Fibroblast of peridontal ligament (primary cell): ENCODE results near the gene HLA-A.

Source experiments
- DNase-seq: peaks from one replicate; pipeline ENCODE4 v3.0.0-alpha.2; 2010; ENCODE audit errors: extremely low read depth

HLA-A gene

DNA sequence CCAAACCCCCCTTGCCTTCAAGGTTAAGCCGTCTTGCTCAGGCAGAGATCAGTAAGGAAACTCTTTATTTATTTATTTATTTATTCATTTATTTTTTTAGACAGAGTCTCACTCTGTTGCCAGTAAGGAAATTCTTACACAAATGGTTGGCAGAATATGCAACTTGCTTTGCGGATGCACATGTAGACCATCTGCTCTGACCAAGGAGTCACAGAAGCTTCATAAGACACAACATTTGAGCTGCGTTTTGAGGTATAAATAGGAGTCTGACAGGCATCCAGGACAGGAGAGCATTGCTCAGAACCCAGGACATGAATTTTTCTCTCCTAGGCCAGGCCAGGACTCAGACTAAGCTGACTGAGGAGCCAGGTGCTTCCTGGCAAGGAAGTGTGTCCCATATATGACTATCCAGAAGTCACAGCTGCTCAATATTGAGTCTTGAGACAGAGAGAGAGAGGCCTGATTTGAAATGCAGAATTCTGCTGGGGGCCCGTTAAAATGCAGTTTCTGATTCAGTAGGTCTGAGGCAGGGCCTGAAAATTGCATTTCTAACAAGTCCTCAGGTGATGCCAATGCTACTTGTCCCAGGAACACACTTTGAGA is 43.9 kb downstream of the HLA-A start:
- DNase-seq = no peak

DNA sequence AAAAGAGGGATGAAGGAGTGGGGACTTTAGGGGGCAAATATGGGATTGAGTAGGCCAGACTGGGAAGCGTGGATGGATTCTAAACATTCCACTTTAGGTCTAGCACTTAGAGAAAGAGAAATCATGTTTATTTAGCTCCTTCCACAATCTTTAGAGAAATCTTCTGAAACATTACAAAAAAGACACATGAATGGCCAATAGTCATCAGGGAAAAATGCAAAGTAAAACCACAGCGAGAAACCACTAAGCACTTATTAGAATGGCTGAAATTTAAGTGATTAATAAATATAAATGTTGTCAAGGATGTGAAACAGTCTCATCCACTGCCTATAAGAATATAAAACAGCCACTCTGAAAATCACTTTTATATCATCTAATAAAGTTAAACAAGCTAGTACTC is 46.9 kb downstream of the HLA-A start:
- no peak for DNase-seq

DNA sequence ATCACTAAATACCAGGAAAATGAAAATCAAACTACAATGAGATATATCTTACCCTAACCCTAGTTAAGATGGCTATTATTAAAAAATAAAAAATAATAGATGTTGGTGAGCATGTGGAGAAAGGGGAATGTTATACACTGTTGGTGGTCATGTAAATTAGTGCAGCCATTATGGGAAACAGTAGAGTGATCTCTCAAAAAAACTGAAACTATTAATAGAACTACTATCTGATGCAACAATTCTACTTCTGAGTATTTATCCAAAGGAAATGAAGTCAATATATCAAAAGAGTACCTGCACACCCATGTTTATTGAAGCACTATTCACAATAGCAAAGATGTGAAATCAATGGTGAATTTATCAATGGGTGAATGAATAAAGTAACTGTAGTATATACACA is 48.6 kb downstream of the HLA-A start:
- no peak for DNase-seq

DNA sequence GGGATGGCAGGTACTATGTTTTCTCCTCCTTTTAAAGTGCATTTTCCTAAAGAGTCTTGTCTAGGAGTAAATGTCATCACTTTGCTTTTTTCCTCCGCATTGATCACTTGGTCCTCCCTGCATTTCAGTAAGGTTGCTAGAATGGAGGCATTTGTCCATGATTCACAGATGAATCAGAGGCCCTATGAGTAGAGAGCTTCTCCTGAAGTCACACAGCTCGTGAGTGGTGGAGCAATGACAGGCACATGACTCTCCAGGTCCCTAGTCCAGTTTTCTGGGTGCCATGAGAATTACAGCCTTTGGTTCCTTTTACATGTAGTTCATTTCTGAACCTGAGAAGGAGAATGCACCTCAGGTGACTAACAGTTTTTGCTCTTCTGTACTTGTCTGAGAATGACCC is 50.5 kb downstream of the HLA-A start:
- peak; percentile 42 for DNase-seq

DNA sequence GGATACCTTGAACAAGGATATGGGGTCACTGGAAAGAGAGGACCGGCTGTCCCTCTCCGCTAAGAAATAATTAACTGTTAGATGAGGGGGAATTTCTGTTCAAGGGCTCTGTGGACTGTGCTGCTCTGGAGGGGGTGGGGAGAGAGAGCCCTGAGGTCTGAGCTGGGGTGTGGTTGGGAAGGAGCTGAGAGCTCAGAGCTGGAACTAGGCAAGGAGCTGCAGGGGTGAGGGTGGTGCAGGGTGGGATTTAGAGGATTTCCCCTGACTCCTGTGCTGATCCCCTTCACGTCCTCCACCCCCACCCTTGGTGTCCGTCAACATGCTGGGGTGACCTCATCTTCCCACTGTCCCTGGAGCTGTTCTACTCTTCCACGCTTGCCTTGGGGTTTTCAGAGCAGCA is 52.5 kb downstream of the HLA-A start:
- no peak for DNase-seq

DNA sequence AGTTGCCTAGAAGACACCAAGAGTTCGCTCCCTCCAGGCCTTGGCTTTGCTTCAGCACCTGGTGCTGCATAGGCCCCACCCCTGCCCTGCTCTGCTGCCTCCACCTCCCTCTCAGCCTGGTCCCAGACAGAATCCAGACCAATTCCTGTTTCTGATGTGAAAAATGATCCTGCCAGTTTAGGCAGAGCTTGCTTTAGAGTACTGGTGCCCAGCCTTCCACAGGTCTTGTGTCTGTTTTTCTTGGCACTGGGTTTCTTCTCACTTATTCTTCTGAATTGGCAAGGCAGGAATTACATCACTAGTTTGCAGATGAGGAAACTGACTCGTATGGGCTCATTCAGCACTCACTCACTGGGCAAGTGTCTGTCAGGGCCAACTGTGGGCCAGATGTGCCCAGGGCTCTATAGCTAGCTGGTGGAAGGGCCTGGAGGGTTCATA is 53.0 kb downstream of the HLA-A start:
- peak; percentile 47 for DNase-seq
